ENCODE data around the gene AGAP5. TPM values are rescaled to one million over a fixed set of nuclear protein-coding genes. Genes with fewer than 3 reads are reported as not detected.

The AGAP5 gene
- total and polyA plus RNA-seq, 2 of the 13 experiments (the other 11 are each of a cell fraction or from before 2014, with no cell fraction given), result 5.3 to 7.9 TPM

GRCh38 chr10:73743327-73743904 lies 45.5 kb upstream of the AGAP5 start (continued):
- TF ChIP-seq CTCF (CRISPR knock-in tag; IDR thresholded peaks at IDR 0.05) (no peak), ZEB1 (IDR thresholded peaks at IDR 0.05; ENCODE audit: insufficient replicate concordance, low read depth) (peak; percentile 18), MAZ (IDR thresholded peaks at IDR 0.05; ENCODE audit: borderline replicate concordance, low read depth, low read length) (no peak), MAZ (CRISPR knock-in tag; IDR thresholded peaks at IDR 0.05; ENCODE audit: low read depth) (no peak), ZNF124 (CRISPR knock-in tag; IDR thresholded peaks at IDR 0.05) (no peak), TFAP4 (IDR thresholded peaks at IDR 0.05; ENCODE audit: borderline replicate concordance, low read depth) (no peak), EZH2 (conservative IDR thresholded peaks at IDR 0.05; ENCODE audit: low read depth, low read length) (no peak), GPN1 (CRISPR knock-in tag; IDR thresholded peaks at IDR 0.05; ENCODE audit: borderline replicate concordance) (no peak), ZNF343 (CRISPR knock-in tag; IDR thresholded peaks at IDR 0.05) (no peak), ATF4 (CRISPR knock-in tag; IDR thresholded peaks at IDR 0.05) (peak in 1 of 2 experiments; percentile 68; a peak in 1 of 4 replicates), ZNF761 (CRISPR knock-in tag; conservative IDR thresholded peaks at IDR 0.05) (no peak), LCORL (IDR thresholded peaks at IDR 0.05) (no peak), LCORL (CRISPR knock-in tag; IDR thresholded peaks at IDR 0.05) (no peak), PCBP1 (IDR thresholded peaks at IDR 0.05; ENCODE audit: borderline replicate concordance, low read depth, low read length) (no peak), ZNF687 (CRISPR knock-in tag; IDR thresholded peaks at IDR 0.05) (no peak), FOXP4 (CRISPR knock-in tag; IDR thresholded peaks at IDR 0.05) (no peak), ZNF883 (CRISPR knock-in tag; IDR thresholded peaks at IDR 0.05; ENCODE audit: not compliant biosample characterization) (no peak), ZNF430 (CRISPR knock-in tag; IDR thresholded peaks at IDR 0.05) (no peak), RCOR2 (CRISPR knock-in tag; IDR thresholded peaks at IDR 0.05) (no peak), ZNF225 (CRISPR knock-in tag; IDR thresholded peaks at IDR 0.05) (no peak), ELF4 (CRISPR knock-in tag; IDR thresholded peaks at IDR 0.05; ENCODE audit: borderline replicate concordance) (no peak)

Measured in HepG2 (cell line).